GM19025 (cell line): ENCODE measurements around the gene NOTCH2NLA.
"Not testable (repeated sequence)": the region's sequence is repeated elsewhere in the genome, so short reads cannot be mapped to it uniquely, and the experiment has no call there.

Experiments
- ATAC-seq: cut with Tn5 transposase; IDR thresholded peaks from one replicate; pipeline ENCODE4 v1.9.1; 2021; ENCODE audit warnings: mild to moderate bottlenecking, low read depth, moderate library complexity; ENCODE audit not compliant: unreplicated experiment

NOTCH2NLA gene

DNA sequence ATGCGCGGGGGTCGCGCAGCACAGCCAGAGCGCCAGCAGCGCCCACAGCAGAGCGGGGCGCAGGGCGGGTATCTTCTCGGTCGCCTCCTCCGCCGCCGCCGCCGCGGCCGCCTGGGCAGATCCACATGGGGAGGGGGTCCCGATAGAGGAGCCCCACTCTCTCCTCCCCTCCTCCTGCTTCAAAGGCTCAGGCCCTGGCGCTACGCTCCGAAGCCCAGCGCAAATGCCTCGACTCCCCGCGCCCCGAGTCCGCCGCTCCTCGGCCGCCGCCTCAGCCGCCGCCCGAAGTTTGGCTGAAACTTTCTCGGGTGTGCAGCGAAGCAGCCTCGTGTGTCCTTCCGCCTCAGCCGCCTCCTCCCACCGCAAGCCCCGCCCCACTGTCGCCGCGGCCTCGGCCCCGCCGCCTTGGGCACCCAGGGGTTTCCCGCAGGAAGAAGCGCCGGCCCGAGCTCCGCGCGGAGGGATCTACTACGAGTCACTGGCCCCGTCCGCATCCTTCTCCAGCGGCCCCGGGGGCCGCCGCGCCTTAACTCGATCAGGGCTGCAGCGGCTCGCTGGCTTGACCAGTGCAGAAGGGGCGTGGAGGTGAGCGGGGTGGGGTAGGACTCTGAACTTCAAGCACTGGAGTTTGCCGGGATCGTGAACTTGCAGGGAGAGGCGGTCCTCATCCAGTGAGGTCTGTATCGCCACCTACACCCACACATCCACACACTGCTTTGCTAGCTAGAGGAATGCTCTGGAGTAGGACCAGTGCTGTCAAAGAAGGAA lies at the start of gene NOTCH2NLA:
NOTCH2NLA (minus strand) TSS at position 312 of the 768 bp plus-strand sequence. CDS start 39,684 bp downstream, outside the sequence.
- peak; percentile 55 for ATAC-seq

GRCh38 chr1:146278346-146278745 lies 49.5 kb upstream of the NOTCH2NLA start:
- ATAC-seq, result peak; percentile 66

DNA sequence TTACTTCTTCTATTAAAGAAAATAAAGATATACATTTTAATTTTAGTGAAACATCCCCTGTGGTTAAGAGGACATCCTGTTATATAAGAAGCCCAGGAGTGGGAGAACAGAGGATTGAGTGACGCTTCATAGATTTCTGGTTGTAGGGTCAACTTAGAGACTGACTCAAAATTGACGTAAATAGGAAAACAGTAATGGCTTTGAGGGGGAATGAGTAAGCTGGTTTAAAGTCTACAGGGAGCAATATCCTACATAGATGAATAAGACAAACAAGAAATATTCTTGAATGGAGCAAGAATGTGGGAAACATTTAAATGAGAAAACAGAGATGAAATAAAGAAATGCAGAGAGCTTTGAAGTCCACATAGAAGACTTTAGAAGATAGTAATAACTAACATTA lies 48.3 kb upstream of the NOTCH2NLA start:
- not testable (repeated sequence) for ATAC-seq

DNA sequence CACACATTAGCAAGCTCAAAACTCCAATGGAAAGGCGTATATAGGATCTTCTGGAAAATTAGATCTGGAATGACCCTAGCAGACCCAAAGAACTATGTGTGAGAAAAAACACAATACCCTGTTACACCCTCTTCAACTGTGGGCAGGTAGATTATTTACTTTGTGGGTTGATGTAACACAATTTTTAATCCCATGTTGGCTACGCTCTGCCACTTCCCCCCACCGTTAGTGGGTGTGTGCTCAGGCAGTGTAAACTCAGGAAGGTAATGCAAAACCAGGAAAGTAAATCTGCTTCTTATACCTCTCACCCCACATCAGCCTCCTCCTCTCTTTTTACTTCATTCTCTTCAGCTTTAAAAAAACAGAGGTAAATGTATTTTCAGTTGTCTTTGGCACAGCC lies 45.3 kb upstream of the NOTCH2NLA start:
- ATAC-seq, result not testable (repeated sequence)

GRCh38 chr1:146273194-146273593 lies 44.4 kb upstream of the NOTCH2NLA start:
- ATAC-seq, result not testable (repeated sequence)

DNA sequence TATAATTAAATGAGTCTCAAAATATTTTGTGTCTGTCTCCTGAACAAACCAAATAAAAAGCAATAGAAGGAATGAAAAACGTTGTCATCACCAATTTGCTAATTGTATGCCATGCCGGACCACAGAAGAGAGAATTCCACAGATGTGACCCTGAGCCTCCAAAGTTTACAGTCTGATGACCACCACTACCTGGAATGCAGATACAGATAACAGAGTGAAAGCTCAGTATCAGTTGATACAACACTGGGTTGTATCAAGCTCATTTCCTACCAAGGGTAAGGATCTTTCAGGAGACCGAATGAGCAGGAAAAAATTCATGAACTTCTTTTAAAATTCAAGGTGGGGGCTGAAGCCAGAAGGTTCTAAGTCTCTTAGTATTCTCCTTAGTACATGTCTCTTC lies 43.9 kb upstream of the NOTCH2NLA start:
- not testable (repeated sequence) for ATAC-seq

GRCh38 chr1:146271977-146272376 lies 43.2 kb upstream of the NOTCH2NLA start:
- ATAC-seq, result not testable (repeated sequence)

- ATAC-seq, result not testable (repeated sequence)
These were observed 41.3 kb upstream of the NOTCH2NLA start for GRCh38 chr1:146270129-146270528.

DNA sequence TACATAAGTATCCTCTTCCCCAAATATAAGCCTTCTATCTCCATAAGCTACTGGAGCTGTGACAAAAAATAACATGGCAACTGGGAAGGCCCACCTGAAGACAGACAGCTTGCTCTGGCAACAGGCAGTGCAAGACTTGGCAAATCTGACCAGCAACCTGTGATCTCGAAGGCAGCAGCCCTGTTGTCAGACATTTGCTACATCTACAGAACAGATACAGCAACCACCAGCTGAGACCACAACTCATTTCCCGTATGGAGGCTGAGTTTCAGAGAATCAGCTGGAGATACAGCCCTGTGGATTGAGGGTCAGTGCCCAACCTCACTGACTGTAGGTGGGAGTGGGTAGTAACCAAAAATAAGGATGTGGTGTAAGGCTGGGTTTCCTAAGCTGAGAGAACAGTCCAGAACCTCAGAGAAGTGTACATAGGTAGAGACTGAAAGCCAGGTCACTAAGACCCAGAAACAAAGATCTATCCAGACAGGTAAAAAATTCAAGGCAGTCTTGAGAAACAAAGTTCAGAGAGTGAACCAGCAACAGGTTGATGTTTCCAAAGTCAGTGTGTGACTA lies 37.4 kb upstream of the NOTCH2NLA start:
- ATAC-seq, result not testable (repeated sequence)

GRCh38 chr1:146264761-146265160 lies 35.9 kb upstream of the NOTCH2NLA start:
- not testable (repeated sequence) for ATAC-seq

- not testable (repeated sequence) for ATAC-seq
These were observed 31.3 kb upstream of the NOTCH2NLA start for GRCh38 chr1:146260006-146260730.

DNA sequence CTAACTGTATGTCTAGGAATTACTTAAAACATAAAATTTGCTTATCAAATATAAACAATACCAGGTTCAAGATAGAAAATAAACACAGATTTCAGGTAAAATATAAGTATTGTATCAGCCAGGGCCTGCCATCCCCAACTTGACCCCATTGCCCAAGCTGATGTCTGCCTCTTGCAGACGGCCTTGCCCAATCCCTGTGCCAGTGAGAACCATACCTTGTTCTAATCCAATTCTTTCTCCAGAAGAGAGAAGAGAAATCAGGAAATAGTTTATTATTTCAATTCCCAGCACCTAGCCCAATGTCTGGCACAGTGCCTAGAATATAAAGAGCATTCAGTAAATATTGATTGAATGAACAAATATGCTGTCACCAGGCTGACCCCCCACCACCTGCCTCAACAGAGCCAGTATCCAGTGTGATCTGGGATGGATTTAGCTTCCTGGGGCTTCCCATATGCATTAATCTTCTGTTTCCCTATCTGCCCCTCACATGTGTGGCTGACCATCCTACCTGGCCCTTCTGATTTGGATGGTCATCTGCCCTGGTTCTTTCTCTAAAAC lies 29.3 kb upstream of the NOTCH2NLA start:
- ATAC-seq, result not testable (repeated sequence)

- not testable (repeated sequence) for ATAC-seq
These were observed 25.9 kb upstream of the NOTCH2NLA start for GRCh38 chr1:146254569-146255197.

DNA sequence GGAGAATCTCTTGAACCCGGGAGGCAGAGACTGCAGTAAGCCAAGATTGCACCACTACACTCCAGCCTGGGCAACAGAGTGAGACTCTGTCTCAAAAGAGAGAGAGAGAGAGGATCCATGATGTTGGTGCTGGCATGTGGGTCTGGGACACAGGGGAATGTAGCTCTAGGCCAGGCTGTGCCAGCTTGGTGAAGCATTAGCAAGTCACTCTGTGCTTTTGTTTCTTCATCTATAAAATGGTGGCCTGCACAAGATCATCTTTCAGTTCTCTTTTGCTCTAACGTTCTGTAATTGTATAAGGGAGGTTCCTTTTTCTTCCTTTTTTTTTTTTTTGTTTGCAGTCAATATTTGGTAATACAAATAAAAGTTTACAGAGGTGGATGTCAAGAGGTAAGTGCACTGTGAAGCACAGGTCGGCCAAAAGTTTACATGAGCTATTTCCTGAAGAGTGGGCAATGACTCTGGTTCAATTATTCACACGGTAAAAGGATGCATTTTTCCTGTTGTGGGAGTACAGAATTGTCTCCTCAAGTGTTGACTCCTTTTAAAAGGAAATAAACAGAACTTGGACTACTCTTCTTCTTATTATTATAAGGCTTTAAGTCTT lies 24.5 kb upstream of the NOTCH2NLA start:
- ATAC-seq, result not testable (repeated sequence)

- not testable (repeated sequence) for ATAC-seq
These were observed 22.7 kb upstream of the NOTCH2NLA start for GRCh38 chr1:146251523-146251922.

DNA sequence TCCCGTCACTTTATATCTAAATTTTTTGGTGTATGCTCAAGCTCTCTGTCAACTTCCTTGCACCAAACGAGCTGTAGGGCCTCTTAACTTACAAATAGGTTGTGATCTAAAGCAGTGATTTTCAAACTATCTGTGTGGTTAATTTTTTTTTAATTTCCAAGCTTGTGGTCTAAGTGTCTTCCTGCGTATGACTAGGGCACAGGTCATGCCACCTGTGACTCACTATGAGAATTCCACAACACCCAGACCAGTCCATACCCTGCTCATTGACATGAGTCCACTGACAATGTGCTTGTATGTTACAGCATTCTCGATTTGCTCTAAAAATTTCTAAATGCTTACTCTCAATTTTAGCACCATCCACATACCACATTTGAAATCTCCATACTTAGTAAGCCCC lies 19.8 kb upstream of the NOTCH2NLA start:
- ATAC-seq, result not testable (repeated sequence)

DNA sequence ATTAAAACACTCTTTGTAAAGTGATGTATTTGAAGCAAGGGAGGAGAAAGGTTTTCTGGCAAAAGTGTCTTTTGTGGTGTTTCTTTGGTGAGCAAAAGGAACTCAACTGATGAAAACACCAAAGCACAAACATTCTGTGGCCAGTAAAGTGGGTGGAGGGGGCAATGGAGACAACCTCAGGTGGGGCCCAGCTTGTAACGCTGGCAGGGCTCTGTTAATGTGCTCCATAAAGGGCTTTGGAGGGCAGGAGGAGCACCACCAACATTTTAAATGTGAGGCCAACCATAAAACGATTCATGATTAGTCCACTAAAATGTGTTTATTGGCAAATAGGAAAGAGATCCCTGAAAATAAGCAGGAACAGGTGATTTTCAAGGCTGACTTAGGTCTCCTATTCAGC lies 7.8 kb upstream of the NOTCH2NLA start:
- ATAC-seq, result not testable (repeated sequence)

DNA sequence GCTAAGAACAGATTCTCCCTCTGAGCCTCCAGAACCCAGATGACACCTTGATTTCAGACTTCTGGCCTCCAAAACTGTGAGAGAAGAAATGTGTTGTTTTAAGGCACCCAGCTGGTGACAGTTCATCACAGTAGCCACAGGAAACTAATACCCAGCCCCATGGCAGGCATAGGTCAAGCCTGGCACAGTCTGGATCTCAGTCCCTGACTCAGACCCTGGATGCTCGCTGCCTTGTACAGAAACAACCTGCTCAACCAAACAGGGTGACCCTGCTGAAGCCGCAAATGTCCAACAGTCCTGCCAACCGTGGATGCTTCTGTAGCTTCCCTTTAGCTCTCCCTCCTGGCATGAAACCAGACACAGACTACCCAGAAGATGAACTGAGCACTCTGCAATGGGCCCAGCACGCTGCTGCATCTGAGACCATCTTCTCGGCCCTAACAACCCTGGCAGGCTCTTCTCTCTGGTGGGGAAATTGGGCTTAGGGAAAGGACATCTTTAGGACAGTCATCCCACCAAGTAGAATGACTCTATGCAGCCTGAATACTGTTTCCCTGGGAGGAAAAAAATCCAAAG lies 7.3 kb upstream of the NOTCH2NLA start:
- ATAC-seq, result not testable (repeated sequence)

DNA sequence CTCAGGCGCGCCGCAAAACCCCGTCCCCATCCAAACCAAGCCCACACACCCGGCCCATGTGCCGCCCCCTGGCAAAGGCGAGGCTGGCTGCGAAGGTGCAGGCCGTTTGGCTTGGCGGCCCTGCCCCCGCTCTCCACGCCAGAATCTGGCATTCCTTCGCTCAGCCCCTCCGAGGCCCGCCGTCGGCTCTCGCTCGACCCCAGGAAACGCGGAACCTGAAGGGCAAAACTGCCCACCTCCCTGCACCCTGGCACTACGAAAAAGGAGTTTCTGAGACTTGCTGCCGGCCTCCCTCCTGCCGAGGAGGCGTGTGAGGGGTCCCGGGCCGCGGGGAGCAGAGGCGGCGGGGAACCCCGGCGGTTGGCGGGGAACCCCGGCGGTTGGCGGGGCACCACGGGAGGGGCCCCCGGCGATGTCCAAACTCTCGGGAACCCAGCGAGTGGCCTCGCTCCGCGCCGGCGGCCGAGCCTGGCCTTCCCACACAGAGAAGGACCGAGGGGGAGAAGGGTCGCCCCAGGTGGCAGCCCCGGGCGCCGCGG lies 608 bp downstream of the NOTCH2NLA start:
- not testable (repeated sequence) for ATAC-seq
